Measurements from ENCODE around the gene FMN1. TPM values are rescaled to one million over a fixed set of nuclear protein-coding genes. Genes with fewer than 3 reads are reported as not detected.

Gene FMN1
- total RNA-seq, 2 donors from 2014 or later: 2.4 to 3.1 TPM

GRCh38 chr15:32743411-32744140 is 450.9 kb downstream of the FMN1 start:
- Histone ChIP-seq H3K4me1 (no peaks in the 10 kb centered on the region), H3K9me3 (peaks cover 0 to 27% of the 10 kb centered on the region in 2 donors), H3K27ac (no peak overlapping the region), H3K4me3 (no peak overlapping the region), H3K27me3 (no peaks in the 10 kb centered on the region), H3K36me3 (no peaks in the 10 kb centered on the region)
- no peak for DNase-seq (ENCODE audit: low spot score)
- TF ChIP-seq CTCF (IDR thresholded peaks at IDR 0.05): no peak

GRCh38 chr15:32739522-32740063 is 454.9 kb downstream of the FMN1 start:
- DNase-seq (ENCODE audit: low spot score): no peak
- Histone ChIP-seq H3K36me3 (no peaks in the 10 kb centered on the region), H3K4me1 (no peaks in the 10 kb centered on the region), H3K27ac (no peak overlapping the region), H3K9me3 (peaks cover 0 to 27% of the 10 kb centered on the region in 2 donors), H3K4me3 (no peak overlapping the region), H3K27me3 (no peaks in the 10 kb centered on the region)
- TF ChIP-seq CTCF (IDR thresholded peaks at IDR 0.05): no peak

- H3K4me1 ChIP-seq: no peaks in the 10 kb centered on the region
- H3K9me3 ChIP-seq: peaks cover 0 to 27% of the 10 kb centered on the region in 2 donors
- H3K4me3 ChIP-seq: no peak overlapping the region
- TF ChIP-seq CTCF (IDR thresholded peaks at IDR 0.05): no peak
- DNase-seq (ENCODE audit: low spot score): no peak
- no peak overlapping the region for H3K27ac ChIP-seq
- H3K36me3 ChIP-seq: no peaks in the 10 kb centered on the region
- H3K27me3 ChIP-seq: no peaks in the 10 kb centered on the region
Measured at GRCh38 chr15:32738666-32739065, 455.8 kb downstream of the FMN1 start.

- Histone ChIP-seq H3K4me3 (no peak overlapping the region), H3K4me1 (no peaks in the 10 kb centered on the region), H3K27ac (no peak overlapping the region), H3K36me3 (no peaks in the 10 kb centered on the region), H3K9me3 (peaks cover 0 to 20% of the 10 kb centered on the region in 2 donors), H3K27me3 (no peaks in the 10 kb centered on the region)
- no peak for TF ChIP-seq CTCF (IDR thresholded peaks at IDR 0.05)
- no peak for DNase-seq (ENCODE audit: low spot score)
Measured at GRCh38 chr15:32737304-32737703, 457.2 kb downstream of the FMN1 start.

- no peak for DNase-seq (ENCODE audit: low spot score)
- no peak overlapping the region for H3K27ac ChIP-seq
- no peaks in the 10 kb centered on the region for H3K27me3 ChIP-seq
- no peaks in the 10 kb centered on the region for H3K4me1 ChIP-seq
- H3K4me3 ChIP-seq: no peak overlapping the region
- peaks cover 0 to 17% of the 10 kb centered on the region in 2 donors for H3K9me3 ChIP-seq
- no peaks in the 10 kb centered on the region for H3K36me3 ChIP-seq
- TF ChIP-seq CTCF (IDR thresholded peaks at IDR 0.05): no peak
Measured at GRCh38 chr15:32736701-32737061, 457.8 kb downstream of the FMN1 start.

Data from right atrium auricular region (tissue), 2 donors.